ENCODE results near the gene FYCO1.

DNA sequence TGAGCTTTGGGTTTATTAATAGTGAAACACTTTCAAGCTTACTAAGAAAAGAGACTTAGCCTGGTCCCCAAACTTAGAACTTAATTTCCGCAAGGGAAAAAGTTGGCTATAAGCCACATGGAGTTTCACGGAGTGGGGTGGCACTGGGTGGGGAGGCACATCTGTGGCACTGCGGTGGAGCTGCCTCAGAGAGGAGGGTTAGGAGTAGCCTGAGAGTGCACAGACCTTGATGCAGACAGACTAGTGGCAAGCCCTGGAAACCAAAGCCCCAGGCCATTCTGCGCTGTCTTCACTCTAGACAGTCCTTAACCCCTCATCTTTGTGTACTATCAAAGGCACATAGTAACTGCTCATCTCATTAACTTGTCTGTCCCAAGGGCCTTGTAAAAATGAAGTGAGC, 30.4 kb downstream of the FYCO1 start:
- TF ChIP-seq GATA2 (IDR thresholded peaks at IDR 0.05; ENCODE audit: low read depth, low read length) (no peak), GATA3 (IDR thresholded peaks at IDR 0.05; ENCODE audit: low read depth, low read length) (no peak)
